HEK293 (cell line): ENCODE results near the gene FOXP1.

Experiments used
- CTCF ChIA-PET: fragments of 350-600 bp; formaldehyde crosslinking; extraction: SDS; loops from one replicate; lab custom pipeline; 2021; ENCODE audit warnings: antibody characterized with exemption; lab: Yijun Ruan, JAX
- POLR2A ChIA-PET: fragments of 300-600 bp; formaldehyde crosslinking; extraction: SDS; loops from one replicate; lab custom pipeline; 2020; ENCODE audit warnings: antibody characterized with exemption, inconsistent platforms; lab: Yijun Ruan, JAX
- H3K27ac ChIP-seq: fragments of 200-500 bp; sonication (Bioruptor generic); 2 replicates; pipeline ENCODE4 v1.5.1; 2014; ENCODE audit warnings: low read depth, low read length, control low read depth, inconsistent platforms; ENCODE audit errors: extremely low read depth
- H3K36me3 ChIP-seq, 2 experiments: fragments of 200-500 bp in 1 of 2; sonication (Bioruptor generic) in 1 of 2; 1 replicate in 1 of 2; 2 replicates in 1 of 2; pipeline ENCODE4 v1.5.1; 2014 to 2017; ENCODE audit warnings: inconsistent platforms in 2 of 2, low read length in 2 of 2; ENCODE audit not compliant: control insufficient read depth in 2 of 2, insufficient read depth in 1 of 2
- H3K4me1 ChIP-seq: fragments of 200-500 bp; sonication (Bioruptor generic); 2 replicates; pipeline ENCODE4 v1.5.1; 2014; ENCODE audit warnings: mild to moderate bottlenecking, low read length, inconsistent platforms; ENCODE audit not compliant: control insufficient read depth, insufficient read depth
- H3K4me3 ChIP-seq: 2 replicates; pipeline ENCODE4 v1.5.1; 2011; ENCODE audit warnings: low read depth, mild to moderate bottlenecking, control low read depth, low read length, moderate library complexity
- H3K9me3 ChIP-seq: fragments of 200-500 bp; sonication (Bioruptor generic); 2 replicates; pipeline ENCODE4 v1.5.1; 2014; ENCODE audit warnings: low read depth, low read length, inconsistent platforms; ENCODE audit not compliant: control insufficient read depth, insufficient read depth
- SP3 ChIP-seq: fragments of 450-650 bp; formaldehyde crosslinking; IDR thresholded peaks from 2 replicates; pipeline ENCODE4 v1.5.1; 2016; ENCODE audit warnings: missing biosample characterization, missing genetic modification characterization
- TRIM28 ChIP-seq: IDR thresholded peaks from 2 replicates; pipeline ENCODE4 v1.6.1; 2011; ENCODE audit warnings: low read length, control low read depth, borderline replicate concordance
- ZBTB17 ChIP-seq: fragments of 450-650 bp; formaldehyde crosslinking; IDR thresholded peaks from 2 replicates; pipeline ENCODE4 v1.5.1; 2016; ENCODE audit warnings: missing biosample characterization, missing genetic modification characterization
- ZNF121 ChIP-seq: fragments of 450-650 bp; formaldehyde crosslinking; IDR thresholded peaks from 2 replicates; pipeline ENCODE4 v1.5.1; 2016; ENCODE audit warnings: missing biosample characterization, missing genetic modification characterization
- ZNF701 ChIP-seq: fragments of 450-650 bp; formaldehyde crosslinking; IDR thresholded peaks from 2 replicates; pipeline ENCODE4 v1.5.1; 2016; ENCODE audit warnings: missing biosample characterization, missing genetic modification characterization
- ZNF768 ChIP-seq: fragments of 450-650 bp; formaldehyde crosslinking; IDR thresholded peaks from 2 replicates; pipeline ENCODE4 v1.5.1; 2018; ENCODE audit warnings: missing biosample characterization, mild to moderate bottlenecking, missing genetic modification characterization
- TF ChIP-seq, protein P1 (sequence below): fragments of 450-650 bp; formaldehyde crosslinking; IDR thresholded peaks from 2 replicates; pipeline ENCODE4 v1.5.1; 2017; ENCODE audit warnings: missing biosample characterization, missing genetic modification characterization
- TF ChIP-seq, protein P2 (sequence below): fragments of 450-650 bp; formaldehyde crosslinking; IDR thresholded peaks from 2 replicates; pipeline ENCODE4 v1.5.1; 2016; ENCODE audit warnings: missing biosample characterization, missing genetic modification characterization

The FOXP1 gene

DNA sequence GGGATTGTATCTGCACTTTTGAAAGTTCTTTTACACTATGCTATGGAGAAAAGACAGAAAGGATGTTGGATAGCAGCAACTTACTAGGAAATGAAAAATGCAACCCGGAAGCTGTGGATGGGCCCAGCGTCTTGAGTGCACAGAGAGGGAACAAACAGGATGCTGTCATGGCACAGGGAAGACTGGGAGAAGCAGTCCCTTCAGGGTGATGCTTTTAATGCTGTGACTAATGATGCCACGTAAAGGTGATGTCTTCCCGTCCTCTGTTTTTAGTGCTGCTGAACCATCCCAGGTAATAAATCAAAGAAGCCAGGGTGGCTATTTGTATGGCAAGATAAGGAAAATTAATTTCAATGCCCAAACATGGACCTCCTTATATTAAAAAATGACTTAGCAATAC is 437.6 kb downstream of the FOXP1 start:
- TF ChIP-seq, protein P1, sequence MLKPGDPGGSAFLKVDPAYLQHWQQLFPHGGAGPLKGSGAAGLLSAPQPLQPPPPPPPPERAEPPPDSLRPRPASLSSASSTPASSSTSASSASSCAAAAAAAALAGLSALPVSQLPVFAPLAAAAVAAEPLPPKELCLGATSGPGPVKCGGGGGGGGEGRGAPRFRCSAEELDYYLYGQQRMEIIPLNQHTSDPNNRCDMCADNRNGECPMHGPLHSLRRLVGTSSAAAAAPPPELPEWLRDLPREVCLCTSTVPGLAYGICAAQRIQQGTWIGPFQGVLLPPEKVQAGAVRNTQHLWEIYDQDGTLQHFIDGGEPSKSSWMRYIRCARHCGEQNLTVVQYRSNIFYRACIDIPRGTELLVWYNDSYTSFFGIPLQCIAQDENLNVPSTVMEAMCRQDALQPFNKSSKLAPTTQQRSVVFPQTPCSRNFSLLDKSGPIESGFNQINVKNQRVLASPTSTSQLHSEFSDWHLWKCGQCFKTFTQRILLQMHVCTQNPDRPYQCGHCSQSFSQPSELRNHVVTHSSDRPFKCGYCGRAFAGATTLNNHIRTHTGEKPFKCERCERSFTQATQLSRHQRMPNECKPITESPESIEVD (tag by site-specific recombination), result no peak
- TF ChIP-seq, all 188 proteins: peak for 0
- no peaks in the 10 kb centered on the region; the same call in 1 of the 2 replicates for H3K4me1 ChIP-seq
- no peak overlapping the region for H3K4me3 ChIP-seq
- POLR2A ChIA-PET, result no interaction called here
- no peak overlapping the region for H3K27ac ChIP-seq
- CTCF ChIA-PET, result no interaction called here
- H3K9me3 ChIP-seq, result no peaks in the 10 kb centered on the region
- no peaks in the 10 kb centered on the region for H3K36me3 ChIP-seq

DNA sequence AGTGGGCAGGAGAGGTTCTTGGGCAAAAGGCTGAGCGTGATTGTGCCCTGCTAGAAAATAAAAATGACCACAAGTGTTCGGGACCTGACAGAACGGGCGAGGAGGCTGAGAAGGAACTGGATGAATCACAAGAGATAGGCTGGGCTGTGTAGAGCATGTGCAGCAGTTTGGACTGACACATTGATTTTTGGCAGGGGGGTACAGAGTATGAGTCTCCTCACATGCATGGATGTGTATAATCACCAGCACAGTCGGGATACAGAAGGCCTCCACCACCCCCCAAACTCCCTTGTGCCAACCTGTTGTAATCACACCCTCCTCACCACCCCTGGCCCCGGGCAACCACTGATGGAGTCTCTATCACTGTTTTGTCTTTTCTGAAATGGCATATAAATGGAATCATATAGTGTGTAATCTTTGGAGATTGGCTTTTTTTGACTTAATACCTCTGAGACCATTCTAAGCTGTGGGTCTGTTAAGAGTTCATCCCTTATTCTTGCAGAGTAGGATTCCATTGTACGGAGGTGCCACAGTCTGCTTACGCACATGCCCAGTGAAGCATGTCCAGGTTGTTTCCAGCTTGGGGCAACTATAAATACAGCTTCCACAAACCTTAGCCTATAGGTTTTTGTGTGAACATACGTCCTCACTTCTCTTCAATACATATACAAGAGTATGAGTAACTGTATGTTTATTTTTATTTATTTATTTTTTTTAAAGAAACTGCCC is 438.8 kb downstream of the FOXP1 start:
- POLR2A ChIA-PET, result no interaction called here
- no peak for TF ChIP-seq ZNF768
- TF ChIP-seq, protein P2, sequence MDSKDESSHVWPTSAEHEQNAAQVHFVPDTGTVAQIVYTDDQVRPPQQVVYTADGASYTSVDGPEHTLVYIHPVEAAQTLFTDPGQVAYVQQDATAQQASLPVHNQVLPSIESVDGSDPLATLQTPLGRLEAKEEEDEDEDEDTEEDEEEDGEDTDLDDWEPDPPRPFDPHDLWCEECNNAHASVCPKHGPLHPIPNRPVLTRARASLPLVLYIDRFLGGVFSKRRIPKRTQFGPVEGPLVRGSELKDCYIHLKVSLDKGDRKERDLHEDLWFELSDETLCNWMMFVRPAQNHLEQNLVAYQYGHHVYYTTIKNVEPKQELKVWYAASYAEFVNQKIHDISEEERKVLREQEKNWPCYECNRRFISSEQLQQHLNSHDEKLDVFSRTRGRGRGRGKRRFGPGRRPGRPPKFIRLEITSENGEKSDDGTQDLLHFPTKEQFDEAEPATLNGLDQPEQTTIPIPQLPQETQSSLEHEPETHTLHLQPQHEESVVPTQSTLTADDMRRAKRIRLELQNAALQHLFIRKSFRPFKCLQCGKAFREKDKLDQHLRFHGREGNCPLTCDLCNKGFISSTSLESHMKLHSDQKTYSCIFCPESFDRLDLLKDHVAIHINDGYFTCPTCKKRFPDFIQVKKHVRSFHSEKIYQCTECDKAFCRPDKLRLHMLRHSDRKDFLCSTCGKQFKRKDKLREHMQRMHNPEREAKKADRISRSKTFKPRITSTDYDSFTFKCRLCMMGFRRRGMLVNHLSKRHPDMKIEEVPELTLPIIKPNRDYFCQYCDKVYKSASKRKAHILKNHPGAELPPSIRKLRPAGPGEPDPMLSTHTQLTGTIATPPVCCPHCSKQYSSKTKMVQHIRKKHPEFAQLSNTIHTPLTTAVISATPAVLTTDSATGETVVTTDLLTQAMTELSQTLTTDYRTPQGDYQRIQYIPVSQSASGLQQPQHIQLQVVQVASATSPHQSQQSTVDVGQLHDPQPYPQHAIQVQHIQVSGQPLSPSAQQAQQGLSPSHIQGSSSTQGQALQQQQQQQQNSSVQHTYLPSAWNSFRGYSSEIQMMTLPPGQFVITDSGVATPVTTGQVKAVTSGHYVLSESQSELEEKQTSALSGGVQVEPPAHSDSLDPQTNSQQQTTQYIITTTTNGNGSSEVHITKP (tag by site-specific recombination), result peak; percentile 57
- TF ChIP-seq, all 188 proteins: peak for 1
- CTCF ChIA-PET, result no interaction called here
- H3K4me3 ChIP-seq, result no peak overlapping the region
- H3K27ac ChIP-seq, result no peak overlapping the region
- H3K36me3 ChIP-seq, result no peaks in the 10 kb centered on the region
- no peaks in the 10 kb centered on the region for H3K4me1 ChIP-seq
- H3K9me3 ChIP-seq, result no peaks in the 10 kb centered on the region

DNA sequence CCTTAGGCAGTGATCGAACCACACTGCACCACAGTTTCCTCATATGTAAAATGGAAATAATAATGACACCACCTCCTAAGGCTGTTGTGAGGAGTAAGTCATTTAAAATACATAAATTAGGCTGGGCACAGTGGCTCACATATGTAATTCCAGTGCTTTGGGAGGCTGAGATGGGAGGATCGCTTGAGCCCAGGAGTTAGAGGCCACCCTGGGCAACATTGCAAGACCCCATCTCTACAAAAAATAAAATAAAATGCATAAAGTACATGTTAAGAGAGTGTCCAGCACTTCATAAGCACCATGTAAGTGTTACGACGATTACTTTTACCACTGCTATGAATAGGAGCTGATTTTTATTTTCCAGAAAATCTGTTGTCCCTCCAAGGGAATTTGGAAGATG is 440.0 kb downstream of the FOXP1 start:
- H3K9me3 ChIP-seq, result no peaks in the 10 kb centered on the region

DNA sequence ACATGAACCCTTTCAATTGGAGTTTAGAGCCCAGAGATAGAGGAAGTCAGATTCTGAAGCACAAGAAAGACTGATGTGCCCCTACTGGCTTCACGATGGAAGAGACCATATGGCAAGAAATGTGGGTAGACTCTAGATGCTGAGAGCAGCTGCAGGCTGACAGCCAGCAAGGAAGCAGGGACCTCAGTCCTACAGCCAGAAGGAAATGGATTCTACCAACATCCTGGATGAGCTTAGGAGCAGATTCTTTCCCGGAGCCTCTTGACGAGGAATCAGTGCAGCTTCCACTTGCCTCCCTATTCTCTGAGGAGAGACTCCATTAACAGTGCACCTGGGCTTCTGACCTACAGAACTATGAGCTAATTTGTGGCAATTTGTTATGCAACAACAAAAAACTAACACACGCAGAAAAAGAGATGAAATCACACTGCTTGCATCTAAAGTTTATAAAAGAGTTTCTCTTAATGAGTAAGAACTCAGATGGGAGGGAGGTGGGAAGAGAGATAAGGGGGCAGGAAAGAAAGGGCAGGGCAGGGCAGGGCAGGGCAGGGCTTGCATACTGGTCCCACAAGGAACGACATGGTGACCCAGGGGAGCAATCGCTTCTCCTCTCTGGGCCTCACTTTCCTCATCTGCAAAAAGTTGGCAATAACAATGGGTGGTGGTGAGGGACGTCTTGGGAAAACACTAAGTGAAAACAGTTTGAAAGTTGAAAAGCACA is 440.9 kb downstream of the FOXP1 start:
- H3K4me1 ChIP-seq, result no peaks in the 10 kb centered on the region
- ChIA-PET POLR2A (no interaction called here), CTCF (interaction anchor here (0.5 kb wide), 1 partner anchor 275 kb away, joined by 3 read pairs; no protein-coding TSS in a partner anchor)
- no peak overlapping the region for H3K27ac ChIP-seq
- H3K9me3 ChIP-seq, result no peaks in the 10 kb centered on the region
- TF ChIP-seq TRIM28 (peak; percentile 53; the same call in 1 of the 2 replicates), ZBTB17 (tag by site-specific recombination) (peak; percentile 69), ZNF701 (no peak)
- TF ChIP-seq, protein P2 (tag by site-specific recombination), result peak; percentile 93
- no peak overlapping the region for H3K4me3 ChIP-seq
- H3K36me3 ChIP-seq, result no peaks in the 10 kb centered on the region

More for the DNA sequence above, 440.0 kb downstream of the FOXP1 start:
- ChIA-PET CTCF (no interaction called here), POLR2A (no interaction called here)
- no peaks in the 10 kb centered on the region for H3K36me3 ChIP-seq
- no peaks in the 10 kb centered on the region for H3K4me1 ChIP-seq
- no peak overlapping the region for H3K4me3 ChIP-seq
- TF ChIP-seq ZNF121 (peak; percentile 55; the same call in 1 of the 2 replicates), SP3 (tag by site-specific recombination) (no peak)
- TF ChIP-seq, all 188 proteins: peak for 1
- H3K27ac ChIP-seq, result no peak overlapping the region
